Measurements from ENCODE around the gene AXL.

GRCh38 chr19:41265395-41266153 is 46.6 kb downstream of the AXL start:
- no peak for TF ChIP-seq EZH2 (IDR thresholded peaks at IDR 0.05; ENCODE audit: insufficient read depth, poor library complexity, severe bottlenecking)
- TF ChIP-seq EZH2phosphoT487 (IDR thresholded peaks at IDR 0.05; ENCODE audit: insufficient read depth, low read depth), result no peak

All from GM23248 (cell line).